ENCODE data around the gene SEZ6L2.
"Not testable (repeated sequence)": the region's sequence is repeated elsewhere in the genome, so short reads cannot be mapped to it uniquely, and the experiment has no call there.

SEZ6L2 gene

GRCh38 chr16:29910819-29911675 lies 11.7 kb upstream of the SEZ6L2 start:
- no peak for DNase-seq (ENCODE audit: low spot score)

- DNase-seq (ENCODE audit: low spot score): not testable (repeated sequence)
Observed at GRCh38 chr16:29909851-29910250, 10.5 kb upstream of the SEZ6L2 start.

GRCh38 chr16:29909391-29909790 lies 10.0 kb upstream of the SEZ6L2 start:
- peak; percentile 28 for DNase-seq (ENCODE audit: low spot score)

- DNase-seq (ENCODE audit: low spot score): no peak
Observed at GRCh38 chr16:29908719-29909220, 9.4 kb upstream of the SEZ6L2 start.

GRCh38 chr16:29907973-29908372 lies 8.6 kb upstream of the SEZ6L2 start:
- DNase-seq (ENCODE audit: low spot score): no peak

- no peak for DNase-seq (ENCODE audit: low spot score)
Observed at GRCh38 chr16:29906520-29907244, 7.3 kb upstream of the SEZ6L2 start.

- DNase-seq (ENCODE audit: low spot score): no peak
Observed at GRCh38 chr16:29905668-29906067, 6.3 kb upstream of the SEZ6L2 start.

- no peak for DNase-seq (ENCODE audit: low spot score)
Observed at GRCh38 chr16:29904947-29905346, 5.6 kb upstream of the SEZ6L2 start.

GRCh38 chr16:29903590-29903989 lies 4.2 kb upstream of the SEZ6L2 start:
- no peak for DNase-seq (ENCODE audit: low spot score)

GRCh38 chr16:29901607-29901945 lies 2.2 kb upstream of the SEZ6L2 start:
- DNase-seq (ENCODE audit: low spot score): no peak

GRCh38 chr16:29900888-29901606 lies 1.7 kb upstream of the SEZ6L2 start:
- DNase-seq (ENCODE audit: low spot score): no peak

- peak; percentile 96 for DNase-seq (ENCODE audit: low spot score)
Observed at GRCh38 chr16:29900102-29900887, 945 bp upstream of the SEZ6L2 start, which contains the start of gene ASPHD1. Gene ASPHD1 (plus strand): TSS chr16:29900488. CDS start chr16:29900972, 484 bp downstream.

- DNase-seq (ENCODE audit: low spot score): no peak
Observed at GRCh38 chr16:29898804-29899515, 390 bp downstream of the SEZ6L2 start.

- no peak for DNase-seq (ENCODE audit: low spot score)
Observed at GRCh38 chr16:29898135-29898803, 1.1 kb downstream of the SEZ6L2 start.

- DNase-seq (ENCODE audit: low spot score): no peak
Observed at GRCh38 chr16:29897333-29897732, 2.0 kb downstream of the SEZ6L2 start.

- no peak for DNase-seq (ENCODE audit: low spot score)
Observed at GRCh38 chr16:29896841-29897240, 2.5 kb downstream of the SEZ6L2 start.

- DNase-seq (ENCODE audit: low spot score): no peak
Observed at GRCh38 chr16:29894352-29894751, 5.0 kb downstream of the SEZ6L2 start.

- no peak for DNase-seq (ENCODE audit: low spot score)
Observed at GRCh38 chr16:29893553-29893952, 5.8 kb downstream of the SEZ6L2 start.

GRCh38 chr16:29892458-29892813 lies 6.9 kb downstream of the SEZ6L2 start:
- no peak for DNase-seq (ENCODE audit: low spot score)

All from kidney tubule cell (primary cell).